OCI-LY3 (cell line): ENCODE data around the gene JPH3.

ENCODE experiments used
- CTCF ChIP-seq: fragments of 200-600, 300-600 bp; sonication (generic); IDR thresholded peaks from 2 replicates; pipeline ENCODE4 v1.5.1; 2014; ENCODE audit warnings: antibody characterized with exemption, low read length, low read depth
- EZH2phosphoT487 ChIP-seq: fragments of 200-600 bp; shearing (Covaris generic); IDR thresholded peaks from 2 replicates; pipeline ENCODE4 v1.6.1; 2018; ENCODE audit warnings: antibody characterized with exemption, mixed run types, low read depth

DNA sequence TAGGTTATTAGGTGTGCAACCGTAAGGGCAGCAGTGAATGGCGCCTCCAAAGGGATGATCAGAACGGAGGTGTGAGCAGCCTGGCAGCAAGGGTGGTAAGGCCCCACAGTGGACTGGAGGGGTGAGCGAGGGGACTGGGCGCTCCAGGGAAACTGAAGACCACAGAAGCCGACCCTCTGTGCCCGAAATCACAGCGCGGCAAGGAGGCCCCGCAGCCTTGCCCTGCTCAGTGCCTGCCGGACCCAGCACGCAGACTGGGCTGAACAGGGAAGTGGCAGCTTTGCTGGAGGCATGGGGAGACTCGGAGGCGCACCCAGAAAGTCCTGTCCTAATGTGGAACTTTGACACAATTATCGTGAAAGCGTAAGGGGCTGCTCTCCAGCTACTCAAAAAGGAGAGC, 125.0 kb downstream of the JPH3 start:
- TF ChIP-seq CTCF: no peak
- TF ChIP-seq EZH2phosphoT487: no peak
